ENCODE data around the gene KRTAP13-2. TPM values are rescaled to one million over a fixed set of nuclear protein-coding genes. Genes with fewer than 3 reads are reported as not detected.

KRTAP13-2 gene, protein sequence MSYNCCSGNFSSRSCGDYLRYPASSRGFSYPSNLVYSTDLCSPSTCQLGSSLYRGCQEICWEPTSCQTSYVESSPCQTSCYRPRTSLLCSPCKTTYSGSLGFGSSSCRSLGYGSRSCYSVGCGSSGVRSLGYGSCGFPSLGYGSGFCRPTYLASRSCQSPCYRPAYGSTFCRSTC
- total RNA-seq: not detected

DNA sequence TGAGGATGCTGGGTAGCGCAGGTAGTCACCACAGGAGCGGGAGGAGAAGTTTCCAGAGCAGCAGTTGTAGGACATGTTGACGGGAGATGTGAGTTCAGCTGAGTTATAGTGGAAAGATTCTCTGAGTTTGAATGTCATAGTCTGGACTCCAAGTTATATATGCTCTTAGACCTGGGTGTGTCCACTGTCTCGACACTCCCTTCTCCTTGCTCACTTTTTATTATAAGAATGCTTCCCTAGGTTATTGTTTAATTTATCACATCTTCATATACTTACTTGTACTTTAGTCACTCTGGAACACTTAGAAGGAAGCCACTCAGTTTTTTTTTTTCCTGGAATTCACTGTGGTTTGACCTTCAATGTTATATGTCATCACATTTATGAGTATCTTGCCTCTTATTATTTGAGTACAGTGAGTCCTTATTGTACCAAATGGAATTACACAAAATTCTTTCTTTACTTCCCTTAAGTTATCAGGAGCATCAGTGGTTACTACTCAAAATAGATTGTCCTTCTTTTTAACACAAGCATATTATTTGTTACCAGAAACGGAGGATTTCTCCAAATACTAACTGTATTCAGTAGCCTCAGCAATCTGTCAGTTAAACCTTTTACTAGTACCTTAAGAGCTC is at the start of gene KRTAP13-2:
Gene KRTAP13-2 (minus strand): TSS at position 133 of the 632 bp plus-strand sequence. CDS start 58 bp downstream, at position 75.
- intact Hi-C loops (cut with DNase I): no loop called here
- Histone ChIP-seq H3K27ac (no peak within 1 kb of the TSS), H3K4me3 (no peak within 1 kb of the TSS), H3K4me1 (no peaks in the 10 kb centered on the region), H3K27me3 (no peaks in the 10 kb centered on the region), H3K36me3 (replicated peaks in 1 of 2; ENCODE audit: insufficient read depth in 1 of 2, low read depth in 2 of 2) (no peaks in the 10 kb centered on the region), H3K9me3 (no peaks in the 10 kb centered on the region)
- ATAC-seq (no peak), DNase-seq (no peak)
- 71 to 82% methylated on average over 5 of the region's 5 CpGs for WGBS, 2 donors
- TF ChIP-seq POLR2A (IDR thresholded peaks at IDR 0.05) (no peak), CTCF (IDR thresholded peaks at IDR 0.05) (no peak)

GRCh38 chr21:30415993-30416392 is 43.9 kb upstream of the KRTAP13-2 start:
- no peak overlapping the region for H3K27ac ChIP-seq
- H3K4me3 ChIP-seq: no peak overlapping the region
- WGBS, 2 donors: 58 to 63% methylated on average over 5 of the region's 5 CpGs
- intact Hi-C loops (cut with DNase I): no loop called here
- TF ChIP-seq CTCF (IDR thresholded peaks at IDR 0.05) (no peak), POLR2A (IDR thresholded peaks at IDR 0.05) (no peak)
- DNase-seq: no peak
- H3K4me1 ChIP-seq: no peaks in the 10 kb centered on the region
- H3K36me3 ChIP-seq (replicated peaks in 1 of 2; ENCODE audit: insufficient read depth in 1 of 2, low read depth in 2 of 2): no peaks in the 10 kb centered on the region
- no peak for ATAC-seq
- H3K9me3 ChIP-seq: no peaks in the 10 kb centered on the region
- H3K27me3 ChIP-seq: no peaks in the 10 kb centered on the region

- WGBS, 2 donors: 15 to 19% methylated on average over 12 to 14 of the region's 14 CpGs
Observed at GRCh38 chr21:30408782-30409494, 36.9 kb upstream of the KRTAP13-2 start.

DNA sequence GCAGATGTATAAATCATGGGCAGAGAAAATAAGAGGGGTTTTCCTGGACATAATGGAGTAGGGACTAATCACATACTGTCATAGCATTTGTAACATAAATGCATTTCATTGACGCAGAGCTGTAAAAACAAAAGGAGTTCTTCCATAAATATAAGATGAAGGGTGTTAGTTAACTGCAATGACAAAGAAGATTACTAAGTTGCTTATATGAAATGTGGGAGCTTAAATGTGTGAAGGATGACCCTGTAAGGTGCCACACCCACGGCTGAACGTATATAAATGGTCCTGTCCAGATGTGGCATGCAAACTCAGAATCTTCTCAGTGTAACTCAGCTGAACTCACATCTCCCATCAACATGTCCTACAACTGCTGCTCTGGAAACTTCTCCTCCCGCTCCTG is 23.7 kb upstream of the KRTAP13-2 start, which contains the start of gene KRTAP13-1:
Gene KRTAP13-1 (plus strand): TSS at position 301 of the 400 bp plus-strand sequence. CDS start 56 bp downstream, at position 357.
- intact Hi-C loops (cut with DNase I): no loop called here
- no peaks in the 10 kb centered on the region for H3K36me3 ChIP-seq (replicated peaks in 1 of 2; ENCODE audit: insufficient read depth in 1 of 2, low read depth in 2 of 2)

More at GRCh38 chr21:30408782-30409494, 36.9 kb upstream of the KRTAP13-2 start:
- H3K27ac ChIP-seq: peak overlapping the region in 1 of 4 donors; percentile 24
- DNase-seq (peak; percentile 89 to 94 (median 91)), ATAC-seq (peak; percentile 99)
- H3K4me3 ChIP-seq: no peak overlapping the region
- no peaks in the 10 kb centered on the region for H3K9me3 ChIP-seq
- peak in 5 of 7 experiments; percentile 26 to 68 (median 56) for TF ChIP-seq CTCF (IDR thresholded peaks at IDR 0.05)
- peak in 1 of 3 donors; percentile 17 for TF ChIP-seq POLR2A (IDR thresholded peaks at IDR 0.05)
- intact Hi-C loops (cut with DNase I): no loop called here
- no peaks in the 10 kb centered on the region for H3K36me3 ChIP-seq (replicated peaks in 1 of 2; ENCODE audit: insufficient read depth in 1 of 2, low read depth in 2 of 2)
- no peaks in the 10 kb centered on the region for H3K27me3 ChIP-seq
- no peaks in the 10 kb centered on the region for H3K4me1 ChIP-seq

More for the DNA sequence above, 23.7 kb upstream of the KRTAP13-2 start, which contains the start of gene KRTAP13-1:
- no peak for TF ChIP-seq CTCF (IDR thresholded peaks at IDR 0.05)
- no peak for TF ChIP-seq POLR2A (IDR thresholded peaks at IDR 0.05)
- Histone ChIP-seq H3K4me1 (no peaks in the 10 kb centered on the region), H3K4me3 (no peak within 1 kb of the TSS), H3K9me3 (no peaks in the 10 kb centered on the region), H3K27me3 (no peaks in the 10 kb centered on the region), H3K27ac (no peak within 1 kb of the TSS)
- ATAC-seq (no peak), DNase-seq (no peak)
- WGBS, 2 donors: 66 to 67% methylated on average over 4 of the region's 4 CpGs

Data from body of pancreas (tissue), 4 donors.